PFSK-1 (cell line): ENCODE measurements around the gene CA11.

Experiments
- FOXP2 ChIP-seq: optimal IDR thresholded peaks from 2 replicates; pipeline ENCODE3; 2011; ENCODE audit warnings: borderline replicate concordance, control low read depth, inconsistent platforms; ENCODE audit not compliant: insufficient read depth; ENCODE audit errors: extremely low read length, extremely low read depth
- POLR2AphosphoS5 ChIP-seq: IDR thresholded peaks from 2 replicates; pipeline ENCODE4 v1.6.1; 2012; ENCODE audit warnings: low read depth, mild to moderate bottlenecking, control low read depth, low read length, moderate library complexity
- SIN3A ChIP-seq: IDR thresholded peaks from 2 replicates; pipeline ENCODE4 v1.6.1; 2012; ENCODE audit warnings: mild to moderate bottlenecking, low read length, moderate library complexity, borderline replicate concordance; ENCODE audit not compliant: insufficient read depth
- TAF1 ChIP-seq: IDR thresholded peaks from 2 replicates; pipeline ENCODE4 v1.6.1; 2012; ENCODE audit warnings: low read length, control low read depth, borderline replicate concordance; ENCODE audit not compliant: insufficient read depth
- TF ChIP-seq, protein P1 (sequence below), 2 experiments: IDR thresholded peaks; 2 replicates each; pipeline versions ENCODE4 v1.6.1 to v1.8.0; 2011 to 2012; ENCODE audit warnings: low read depth in 2 of 2, low read length in 2 of 2, control low read depth in 1 of 2, inconsistent platforms in 1 of 2, mild to moderate bottlenecking in 1 of 2, moderate library complexity in 1 of 2; ENCODE audit not compliant: insufficient read depth in 1 of 2

CA11 gene

DNA sequence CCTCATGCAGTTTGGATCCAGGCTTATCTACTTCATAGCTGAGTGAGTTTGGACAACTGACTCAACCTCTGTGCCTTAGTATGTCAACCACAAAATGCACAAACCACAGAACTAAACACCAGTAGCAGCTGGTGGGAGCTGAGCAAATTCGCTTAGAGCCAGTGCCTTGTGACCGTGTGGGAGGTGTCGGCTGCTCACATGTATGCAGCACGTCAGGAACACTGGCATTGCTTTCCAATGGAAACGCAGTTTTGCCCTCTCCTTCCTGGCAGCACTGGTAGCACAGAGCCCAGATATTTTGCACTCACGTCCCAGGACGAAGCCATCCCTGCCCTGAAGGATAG is 35.1 kb upstream of the CA11 start:
- no peak for TF ChIP-seq SIN3A
- TF ChIP-seq POLR2AphosphoS5 = no peak
- no peak for TF ChIP-seq FOXP2
- TF ChIP-seq, protein P1, sequence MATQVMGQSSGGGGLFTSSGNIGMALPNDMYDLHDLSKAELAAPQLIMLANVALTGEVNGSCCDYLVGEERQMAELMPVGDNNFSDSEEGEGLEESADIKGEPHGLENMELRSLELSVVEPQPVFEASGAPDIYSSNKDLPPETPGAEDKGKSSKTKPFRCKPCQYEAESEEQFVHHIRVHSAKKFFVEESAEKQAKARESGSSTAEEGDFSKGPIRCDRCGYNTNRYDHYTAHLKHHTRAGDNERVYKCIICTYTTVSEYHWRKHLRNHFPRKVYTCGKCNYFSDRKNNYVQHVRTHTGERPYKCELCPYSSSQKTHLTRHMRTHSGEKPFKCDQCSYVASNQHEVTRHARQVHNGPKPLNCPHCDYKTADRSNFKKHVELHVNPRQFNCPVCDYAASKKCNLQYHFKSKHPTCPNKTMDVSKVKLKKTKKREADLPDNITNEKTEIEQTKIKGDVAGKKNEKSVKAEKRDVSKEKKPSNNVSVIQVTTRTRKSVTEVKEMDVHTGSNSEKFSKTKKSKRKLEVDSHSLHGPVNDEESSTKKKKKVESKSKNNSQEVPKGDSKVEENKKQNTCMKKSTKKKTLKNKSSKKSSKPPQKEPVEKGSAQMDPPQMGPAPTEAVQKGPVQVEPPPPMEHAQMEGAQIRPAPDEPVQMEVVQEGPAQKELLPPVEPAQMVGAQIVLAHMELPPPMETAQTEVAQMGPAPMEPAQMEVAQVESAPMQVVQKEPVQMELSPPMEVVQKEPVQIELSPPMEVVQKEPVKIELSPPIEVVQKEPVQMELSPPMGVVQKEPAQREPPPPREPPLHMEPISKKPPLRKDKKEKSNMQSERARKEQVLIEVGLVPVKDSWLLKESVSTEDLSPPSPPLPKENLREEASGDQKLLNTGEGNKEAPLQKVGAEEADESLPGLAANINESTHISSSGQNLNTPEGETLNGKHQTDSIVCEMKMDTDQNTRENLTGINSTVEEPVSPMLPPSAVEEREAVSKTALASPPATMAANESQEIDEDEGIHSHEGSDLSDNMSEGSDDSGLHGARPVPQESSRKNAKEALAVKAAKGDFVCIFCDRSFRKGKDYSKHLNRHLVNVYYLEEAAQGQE (IDR thresholded peaks at IDR 0.05; ENCODE audit: insufficient read depth in 1 of 2, low read depth in 2 of 2, low read length in 2 of 2) = no peak
- no peak for TF ChIP-seq TAF1

DNA sequence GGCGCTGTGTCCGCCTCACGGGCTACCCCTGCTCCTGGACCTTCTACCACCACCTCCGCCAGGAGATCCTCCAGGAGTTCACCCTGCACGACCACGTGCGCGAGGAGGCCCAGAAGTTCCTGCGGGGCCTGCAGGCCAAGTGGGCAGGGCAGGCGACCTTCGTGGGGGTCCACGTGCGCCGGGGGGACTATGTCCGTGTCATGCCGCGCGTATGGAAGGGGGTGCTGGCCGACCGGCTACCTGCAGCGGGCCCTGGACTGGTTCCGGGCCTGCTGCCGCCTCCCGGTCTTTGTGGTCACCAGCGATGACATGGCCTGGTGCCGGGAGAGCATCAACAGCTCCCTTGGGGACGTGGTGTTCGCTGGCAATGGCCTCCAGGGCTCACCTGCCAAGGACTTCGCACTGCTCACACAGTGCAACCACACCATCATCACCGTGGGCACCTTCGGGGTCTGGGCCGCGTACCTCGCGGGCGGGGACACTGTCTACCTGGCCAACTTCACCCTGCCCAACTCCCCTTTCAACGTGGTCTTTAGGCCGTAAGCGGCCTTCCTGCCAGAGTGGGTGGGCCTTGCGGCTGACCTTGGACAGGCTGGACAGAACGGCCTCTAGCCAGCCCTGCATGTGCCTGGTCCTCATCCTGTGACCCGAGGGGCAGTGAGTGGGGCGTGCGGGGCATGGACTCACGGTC is 34.6 kb upstream of the CA11 start:
- TF ChIP-seq POLR2AphosphoS5 = no peak
- TF ChIP-seq TAF1 = no peak
- TF ChIP-seq SIN3A = no peak
- TF ChIP-seq, protein P1 (IDR thresholded peaks at IDR 0.05; ENCODE audit: insufficient read depth in 1 of 2, low read depth in 2 of 2, low read length in 2 of 2) = no peak
- no peak for TF ChIP-seq FOXP2

DNA sequence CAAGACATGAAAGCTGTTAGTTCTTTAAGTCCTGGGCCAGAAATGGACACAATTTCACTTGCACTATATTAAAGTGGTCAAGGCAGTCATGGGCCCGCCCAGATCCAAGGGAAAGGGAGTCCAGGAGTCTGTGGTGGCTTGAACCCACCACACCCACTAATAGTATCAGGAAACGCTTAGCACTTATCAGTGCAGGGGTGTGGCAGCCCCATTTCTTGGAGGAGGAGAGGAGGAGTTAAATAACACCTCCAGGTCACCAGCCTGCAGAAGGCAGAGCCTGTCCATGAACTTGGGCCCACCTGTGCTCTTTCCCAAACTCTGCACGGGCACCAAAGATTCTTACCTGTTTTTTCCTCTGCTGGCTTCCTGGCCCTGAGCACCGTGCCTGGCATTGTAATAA is 32.2 kb upstream of the CA11 start:
- TF ChIP-seq POLR2AphosphoS5 (no peak), TAF1 (no peak), SIN3A (no peak), FOXP2 (no peak)
- TF ChIP-seq, protein P1 (IDR thresholded peaks at IDR 0.05; ENCODE audit: insufficient read depth in 1 of 2, low read depth in 2 of 2, low read length in 2 of 2) = no peak

DNA sequence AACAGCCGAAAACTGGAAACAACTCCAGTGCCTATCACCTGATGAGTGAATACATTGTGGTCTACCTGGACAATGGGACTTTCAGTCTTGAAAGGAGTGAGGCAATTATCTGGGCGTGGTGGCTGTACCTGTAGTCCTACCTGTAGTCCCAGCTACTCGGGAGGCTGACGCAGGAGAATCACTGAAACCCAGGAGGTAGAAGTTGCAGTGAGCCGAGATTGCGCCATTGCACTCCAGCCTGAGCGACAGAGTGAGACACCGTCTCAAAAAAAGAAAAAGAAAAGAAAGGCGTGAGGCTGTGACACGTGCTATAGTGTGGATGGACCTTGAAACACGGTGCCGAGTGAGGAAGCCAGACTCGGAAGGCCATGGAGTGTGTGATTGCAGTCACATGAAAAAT is 30.9 kb upstream of the CA11 start:
- TF ChIP-seq, protein P1 (IDR thresholded peaks at IDR 0.05; ENCODE audit: insufficient read depth in 1 of 2, low read depth in 2 of 2, low read length in 2 of 2) = no peak
- no peak for TF ChIP-seq TAF1
- TF ChIP-seq SIN3A = no peak
- no peak for TF ChIP-seq POLR2AphosphoS5
- no peak for TF ChIP-seq FOXP2
